Left hindlimb (tissue), 1 donor: ENCODE measurements around the gene CCDC83.
A peak's percentile ranks its signal among the peaks of the same experiment; 100 is the strongest.

ENCODE experiments used
- DNase-seq: peaks from one replicate; pipeline ENCODE4 v3.0.0-alpha.2; 2018

CCDC83 gene

GRCh38 chr11:85855341-85855656, at the start of gene CCDC83:
CCDC83 (plus strand) TSS chr11:85855383; CDS start chr11:85865124, 9,741 bp downstream.
- DNase-seq = no peak

- no peak for DNase-seq
These were observed 49.8 kb upstream of the CCDC83 start for GRCh38 chr11:85805387-85805786.

GRCh38 chr11:85806016-85806415, 49.2 kb upstream of the CCDC83 start:
- no peak for DNase-seq

GRCh38 chr11:85806876-85807275, 48.3 kb upstream of the CCDC83 start:
- no peak for DNase-seq

GRCh38 chr11:85809191-85809590, 46.0 kb upstream of the CCDC83 start:
- DNase-seq = peak; percentile 49

GRCh38 chr11:85809863-85810262, 45.3 kb upstream of the CCDC83 start:
- peak; percentile 52 for DNase-seq

- no peak for DNase-seq
These were observed 44.7 kb upstream of the CCDC83 start for GRCh38 chr11:85810521-85810870.

- peak; percentile 79 for DNase-seq
These were observed 44.1 kb upstream of the CCDC83 start, which contains the start of gene SYTL2 for GRCh38 chr11:85810871-85811611. SYTL2 (minus strand) TSS chr11:85811141; CDS start chr11:85757725, 53,416 bp downstream.

- DNase-seq = no peak
These were observed 43.6 kb upstream of the CCDC83 start for GRCh38 chr11:85811624-85812023.

- no peak for DNase-seq
These were observed 41.5 kb upstream of the CCDC83 start for GRCh38 chr11:85813721-85814120.

- no peak for DNase-seq
These were observed 39.8 kb upstream of the CCDC83 start for GRCh38 chr11:85815186-85815931.

GRCh38 chr11:85819441-85819840, 35.7 kb upstream of the CCDC83 start:
- DNase-seq = no peak

GRCh38 chr11:85821636-85822035, 33.5 kb upstream of the CCDC83 start:
- DNase-seq = no peak

- no peak for DNase-seq
These were observed 32.4 kb upstream of the CCDC83 start for GRCh38 chr11:85822814-85823213.

- peak; percentile 53 for DNase-seq
These were observed 31.4 kb upstream of the CCDC83 start for GRCh38 chr11:85823816-85824215.

GRCh38 chr11:85825616-85826015, 29.6 kb upstream of the CCDC83 start:
- DNase-seq = no peak

- DNase-seq = peak; percentile 64
These were observed 28.9 kb upstream of the CCDC83 start for GRCh38 chr11:85826116-85826855.

- DNase-seq = no peak
These were observed 27.2 kb upstream of the CCDC83 start for GRCh38 chr11:85827748-85828639.

GRCh38 chr11:85828640-85828978, 26.6 kb upstream of the CCDC83 start:
- no peak for DNase-seq

- DNase-seq = no peak
These were observed 26.0 kb upstream of the CCDC83 start for GRCh38 chr11:85829172-85829571.

- no peak for DNase-seq
These were observed 24.1 kb upstream of the CCDC83 start for GRCh38 chr11:85831050-85831449.

- no peak for DNase-seq
These were observed 19.9 kb upstream of the CCDC83 start for GRCh38 chr11:85835263-85835662.

- DNase-seq = no peak
These were observed 19.5 kb upstream of the CCDC83 start for GRCh38 chr11:85835729-85836128.
